ENCODE data around the gene RNF217.

RNF217 gene

DNA sequence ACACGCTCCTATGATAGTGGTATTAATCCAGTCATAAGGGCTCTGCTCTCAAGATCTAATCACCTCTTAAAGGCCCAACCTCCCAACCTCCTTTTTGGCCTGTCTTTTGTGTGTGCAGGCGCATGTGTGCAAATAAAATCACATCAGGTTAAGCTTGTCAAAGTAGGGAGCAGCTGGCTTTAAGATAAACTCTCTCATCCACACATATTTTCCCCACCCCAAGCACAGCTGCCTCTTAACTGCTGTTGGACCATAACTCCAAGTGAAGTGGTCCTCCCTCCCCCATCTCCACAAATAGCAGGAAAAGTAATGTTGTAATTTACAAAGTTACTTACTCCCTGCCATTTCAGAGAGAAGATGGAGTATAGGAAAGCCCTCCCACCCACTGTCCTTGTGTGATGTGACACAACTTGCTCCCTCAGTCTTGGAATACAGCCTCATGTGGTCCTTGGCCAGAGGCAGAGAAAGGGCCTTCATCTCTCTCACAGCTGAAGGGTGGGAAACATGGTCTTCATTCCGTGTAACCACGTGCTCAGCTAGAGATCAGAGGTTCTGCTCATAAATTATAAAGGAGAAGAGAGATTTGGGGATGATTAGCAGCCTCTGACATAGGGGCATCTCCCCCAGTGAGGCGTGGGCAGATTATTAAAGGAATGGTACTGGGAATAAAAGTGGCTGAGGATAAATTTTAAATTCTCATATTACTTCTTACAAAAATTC is 116.5 kb downstream of the RNF217 start:
- DNase-seq (ENCODE audit: low read depth) = no peak
- TF ChIP-seq, protein P1, sequence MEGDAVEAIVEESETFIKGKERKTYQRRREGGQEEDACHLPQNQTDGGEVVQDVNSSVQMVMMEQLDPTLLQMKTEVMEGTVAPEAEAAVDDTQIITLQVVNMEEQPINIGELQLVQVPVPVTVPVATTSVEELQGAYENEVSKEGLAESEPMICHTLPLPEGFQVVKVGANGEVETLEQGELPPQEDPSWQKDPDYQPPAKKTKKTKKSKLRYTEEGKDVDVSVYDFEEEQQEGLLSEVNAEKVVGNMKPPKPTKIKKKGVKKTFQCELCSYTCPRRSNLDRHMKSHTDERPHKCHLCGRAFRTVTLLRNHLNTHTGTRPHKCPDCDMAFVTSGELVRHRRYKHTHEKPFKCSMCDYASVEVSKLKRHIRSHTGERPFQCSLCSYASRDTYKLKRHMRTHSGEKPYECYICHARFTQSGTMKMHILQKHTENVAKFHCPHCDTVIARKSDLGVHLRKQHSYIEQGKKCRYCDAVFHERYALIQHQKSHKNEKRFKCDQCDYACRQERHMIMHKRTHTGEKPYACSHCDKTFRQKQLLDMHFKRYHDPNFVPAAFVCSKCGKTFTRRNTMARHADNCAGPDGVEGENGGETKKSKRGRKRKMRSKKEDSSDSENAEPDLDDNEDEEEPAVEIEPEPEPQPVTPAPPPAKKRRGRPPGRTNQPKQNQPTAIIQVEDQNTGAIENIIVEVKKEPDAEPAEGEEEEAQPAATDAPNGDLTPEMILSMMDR (conservative IDR thresholded peaks at IDR 0.05; ENCODE audit: low read length) = no peak
- H3K4me3 ChIP-seq (ENCODE audit: low read length) = no peak overlapping the region

DNA sequence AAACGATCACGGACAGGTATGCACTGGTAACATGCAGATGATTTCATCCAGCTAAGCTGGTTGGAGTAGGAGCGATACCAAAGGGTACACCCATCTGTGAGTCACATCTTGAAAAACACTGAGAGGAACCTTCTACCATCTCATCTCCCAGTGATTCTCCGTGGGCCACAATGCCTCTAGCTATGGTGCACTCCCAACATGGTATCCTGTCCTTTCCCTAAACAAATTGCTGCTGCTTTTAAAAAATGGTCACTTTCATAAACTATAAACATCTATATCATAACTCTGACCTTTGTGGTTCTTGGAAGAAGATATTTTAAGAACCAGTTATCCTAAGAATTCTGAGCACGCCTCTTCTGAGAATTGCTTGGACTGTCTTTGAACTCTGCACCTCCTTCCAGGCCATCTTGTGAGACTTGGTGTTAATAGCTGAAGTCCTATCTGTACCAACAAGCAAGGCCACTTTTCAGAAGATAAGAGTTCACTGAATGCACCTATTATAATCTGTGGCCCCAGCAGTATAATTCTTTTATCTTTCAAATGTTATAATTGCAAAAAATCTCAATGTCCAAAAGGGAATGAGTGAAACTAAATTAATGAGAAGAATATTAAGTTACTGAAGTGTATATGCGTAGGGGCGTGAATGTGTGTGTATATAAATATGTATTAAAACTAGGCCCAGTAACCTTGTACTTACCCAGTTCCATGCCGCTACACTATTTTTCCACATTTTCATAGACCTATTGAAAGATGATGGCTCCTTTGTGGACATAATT is 120.9 kb downstream of the RNF217 start:
- H3K4me3 ChIP-seq (ENCODE audit: low read length) = no peak overlapping the region
- TF ChIP-seq, protein P1 (conservative IDR thresholded peaks at IDR 0.05; ENCODE audit: low read length) = no peak
- no peak for DNase-seq (ENCODE audit: low read depth)

DNA sequence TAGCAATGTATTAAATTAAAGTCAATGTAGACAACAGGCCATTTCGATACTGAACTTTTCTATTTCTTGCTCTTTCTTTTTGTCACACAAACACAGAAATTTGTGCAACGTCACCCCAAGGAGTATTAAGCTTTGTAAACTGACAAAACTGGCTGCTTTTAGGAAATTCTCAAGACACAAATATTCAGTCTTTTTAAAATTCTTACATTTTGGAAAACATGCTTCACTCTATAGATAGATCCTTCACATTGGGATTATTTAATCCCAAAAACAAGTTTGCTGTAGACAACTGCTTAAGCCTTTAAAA is 121.4 kb downstream of the RNF217 start:
- TF ChIP-seq, protein P1 (conservative IDR thresholded peaks at IDR 0.05; ENCODE audit: low read length) = no peak
- no peak overlapping the region for H3K4me3 ChIP-seq (ENCODE audit: low read length)
- DNase-seq (ENCODE audit: low read depth) = no peak

DNA sequence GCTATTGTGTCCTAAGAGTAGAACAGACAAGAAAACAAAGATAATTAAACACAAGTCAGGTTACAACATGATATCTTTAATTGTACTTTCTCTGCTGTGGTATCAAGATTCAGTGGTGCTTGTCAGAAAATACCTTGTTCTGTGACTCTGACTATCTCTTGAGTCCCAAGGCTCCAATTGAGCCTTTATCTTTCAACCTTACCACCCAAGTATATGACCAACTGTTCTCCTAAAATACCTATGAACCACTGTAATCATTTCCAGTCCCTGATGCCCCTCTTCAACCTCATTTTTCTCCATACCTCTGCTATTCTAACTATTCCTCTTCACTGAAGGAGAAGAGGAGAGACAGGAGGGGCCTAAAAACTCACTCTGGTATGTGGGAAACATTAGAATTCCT is 124.5 kb downstream of the RNF217 start:
- TF ChIP-seq, protein P1 (conservative IDR thresholded peaks at IDR 0.05; ENCODE audit: low read length) = no peak
- no peak for DNase-seq (ENCODE audit: low read depth)
- no peak overlapping the region for H3K4me3 ChIP-seq (ENCODE audit: low read length)

DNA sequence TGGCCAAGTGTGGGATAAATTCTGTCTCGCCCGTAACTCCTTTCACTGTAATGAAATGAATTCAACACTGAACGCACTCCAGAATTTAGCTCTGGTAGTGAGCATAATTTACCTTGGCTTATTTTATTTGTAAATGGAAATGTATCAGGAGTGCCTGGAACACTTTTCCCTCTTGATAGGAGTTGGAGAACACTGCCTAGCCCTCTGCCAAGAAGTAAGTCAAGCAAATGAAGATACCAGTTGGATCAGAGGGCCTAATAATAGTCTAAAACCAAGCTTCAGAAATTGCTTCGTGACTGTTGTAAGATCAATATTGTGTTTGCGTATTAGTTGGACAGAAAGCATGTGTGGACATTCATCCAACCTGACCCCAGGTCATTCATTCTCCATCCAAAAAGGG is 126.7 kb downstream of the RNF217 start:
- no peak for DNase-seq (ENCODE audit: low read depth)
- TF ChIP-seq, protein P1 (conservative IDR thresholded peaks at IDR 0.05; ENCODE audit: low read length) = no peak
- H3K4me3 ChIP-seq (ENCODE audit: low read length) = no peak overlapping the region

DNA sequence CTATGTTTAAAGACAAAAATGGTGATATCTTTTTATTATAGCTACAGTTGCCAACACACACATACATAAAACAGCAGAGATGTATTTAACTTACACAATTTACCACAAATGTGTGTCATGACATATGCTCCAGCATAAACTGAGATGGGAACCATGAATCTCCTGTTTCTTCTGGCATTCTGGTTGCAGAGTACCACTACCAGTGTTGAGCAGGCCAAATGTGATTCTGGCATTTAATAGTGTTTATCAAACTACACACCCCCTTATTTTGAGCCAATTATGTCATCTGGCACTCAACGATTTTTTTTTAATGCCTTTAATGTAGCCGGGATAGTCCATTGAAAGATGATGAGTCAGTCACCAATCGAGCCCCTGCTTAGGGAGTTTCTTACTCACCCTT is 132.3 kb downstream of the RNF217 start:
- peak; percentile 35 for DNase-seq (ENCODE audit: low read depth)
- TF ChIP-seq, protein P1 (conservative IDR thresholded peaks at IDR 0.05; ENCODE audit: low read length) = no peak
- H3K4me3 ChIP-seq (ENCODE audit: low read length) = no peak overlapping the region
